Measurements from ENCODE around the gene DDX23.
"Not testable (repeated sequence)": the region's sequence is repeated elsewhere in the genome, so short reads cannot be mapped to it uniquely, and the experiment has no call there.

Gene DDX23

GRCh38 chr12:48861111-48861510 lies 9.1 kb upstream of the DDX23 start:
- no peak overlapping the region for H3K4me2 ChIP-seq

DNA sequence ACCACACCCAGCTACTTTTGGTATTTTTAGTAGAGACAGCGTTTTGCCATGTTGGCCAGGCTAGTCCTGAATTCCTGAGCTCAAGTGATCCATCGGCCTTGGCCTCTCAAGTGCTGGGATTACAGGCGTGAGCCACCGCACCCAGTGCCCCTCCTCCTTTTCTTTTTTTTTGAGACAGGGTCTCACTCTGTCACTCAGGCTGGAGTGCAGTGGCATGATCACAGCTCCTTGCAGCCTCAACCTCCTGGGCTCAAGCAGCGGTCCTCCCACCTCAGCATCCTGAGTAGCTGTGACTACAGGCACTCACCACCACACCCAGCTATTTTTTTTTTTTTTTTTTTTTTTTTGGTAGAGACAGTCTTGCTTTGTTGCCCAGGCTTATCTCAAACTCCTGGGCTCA lies 8.3 kb upstream of the DDX23 start:
- not testable (repeated sequence) for H3K79me2 ChIP-seq (ENCODE audit: insufficient read depth, low read depth); H4K20me1 ChIP-seq (ENCODE audit: insufficient read depth); H3K27ac ChIP-seq; H3K36me3 ChIP-seq (ENCODE audit: insufficient read depth); H2AFZ ChIP-seq (ENCODE audit: low read depth); H3K4me1 ChIP-seq (ENCODE audit: low read depth, poor library complexity, severe bottlenecking); H3K4me2 ChIP-seq; H3K27me3 ChIP-seq (ENCODE audit: insufficient read depth, low read depth); H3K9ac ChIP-seq; H3K4me3 ChIP-seq (IDR thresholded peaks at IDR 0.05; ENCODE audit: insufficient read depth, low read depth, low read length)

More at GRCh38 chr12:48861111-48861510, 9.1 kb upstream of the DDX23 start:
- Histone ChIP-seq H3K9ac (no peak overlapping the region), H3K4me1 (ENCODE audit: low read depth, poor library complexity, severe bottlenecking) (peaks cover 12% of the 10 kb centered on the region), H3K27me3 (ENCODE audit: insufficient read depth, low read depth) (no peaks in the 10 kb centered on the region), H3K79me2 (ENCODE audit: insufficient read depth, low read depth) (peaks cover 8% of the 10 kb centered on the region; the same call in 1 of the 2 replicates), H4K20me1 (ENCODE audit: insufficient read depth) (no peaks in the 10 kb centered on the region), H3K27ac (no peak overlapping the region), H3K36me3 (ENCODE audit: insufficient read depth) (no peaks in the 10 kb centered on the region), H3K4me3 (IDR thresholded peaks at IDR 0.05; ENCODE audit: insufficient read depth, low read depth, low read length) (no peak overlapping the region), H2AFZ (ENCODE audit: low read depth) (no peak overlapping the region)
- TF ChIP-seq, protein P1, sequence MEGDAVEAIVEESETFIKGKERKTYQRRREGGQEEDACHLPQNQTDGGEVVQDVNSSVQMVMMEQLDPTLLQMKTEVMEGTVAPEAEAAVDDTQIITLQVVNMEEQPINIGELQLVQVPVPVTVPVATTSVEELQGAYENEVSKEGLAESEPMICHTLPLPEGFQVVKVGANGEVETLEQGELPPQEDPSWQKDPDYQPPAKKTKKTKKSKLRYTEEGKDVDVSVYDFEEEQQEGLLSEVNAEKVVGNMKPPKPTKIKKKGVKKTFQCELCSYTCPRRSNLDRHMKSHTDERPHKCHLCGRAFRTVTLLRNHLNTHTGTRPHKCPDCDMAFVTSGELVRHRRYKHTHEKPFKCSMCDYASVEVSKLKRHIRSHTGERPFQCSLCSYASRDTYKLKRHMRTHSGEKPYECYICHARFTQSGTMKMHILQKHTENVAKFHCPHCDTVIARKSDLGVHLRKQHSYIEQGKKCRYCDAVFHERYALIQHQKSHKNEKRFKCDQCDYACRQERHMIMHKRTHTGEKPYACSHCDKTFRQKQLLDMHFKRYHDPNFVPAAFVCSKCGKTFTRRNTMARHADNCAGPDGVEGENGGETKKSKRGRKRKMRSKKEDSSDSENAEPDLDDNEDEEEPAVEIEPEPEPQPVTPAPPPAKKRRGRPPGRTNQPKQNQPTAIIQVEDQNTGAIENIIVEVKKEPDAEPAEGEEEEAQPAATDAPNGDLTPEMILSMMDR (conservative IDR thresholded peaks at IDR 0.05; ENCODE audit: low read depth, low read length): no peak

- Histone ChIP-seq H3K4me2 (no peak overlapping the region), H3K27me3 (ENCODE audit: insufficient read depth, low read depth) (no peaks in the 10 kb centered on the region), H4K20me1 (ENCODE audit: insufficient read depth) (no peaks in the 10 kb centered on the region), H3K79me2 (ENCODE audit: insufficient read depth, low read depth) (0 out of 2 replicates have a peak, but pooled peaks cover 1% of the 10 kb centered on the region), H3K36me3 (ENCODE audit: insufficient read depth) (no peaks in the 10 kb centered on the region), H2AFZ (ENCODE audit: low read depth) (no peak overlapping the region), H3K27ac (no peak overlapping the region), H3K4me3 (IDR thresholded peaks at IDR 0.05; ENCODE audit: insufficient read depth, low read depth, low read length) (no peak overlapping the region), H3K9ac (no peak overlapping the region), H3K4me1 (ENCODE audit: low read depth, poor library complexity, severe bottlenecking) (peaks cover 4% of the 10 kb centered on the region)
- TF ChIP-seq, protein P1 (conservative IDR thresholded peaks at IDR 0.05; ENCODE audit: low read depth, low read length): no peak
Observed at GRCh38 chr12:48859607-48860006, 7.6 kb upstream of the DDX23 start.

- no peak overlapping the region for H3K4me3 ChIP-seq (IDR thresholded peaks at IDR 0.05; ENCODE audit: insufficient read depth, low read depth, low read length)
Observed at GRCh38 chr12:48858043-48858442, 6.1 kb upstream of the DDX23 start.

GRCh38 chr12:48857278-48857994 lies 5.5 kb upstream of the DDX23 start:
- no peak overlapping the region for H3K4me2 ChIP-seq
- peaks cover 9% of the 10 kb centered on the region for H3K4me1 ChIP-seq (ENCODE audit: low read depth, poor library complexity, severe bottlenecking)
- H3K79me2 ChIP-seq (ENCODE audit: insufficient read depth, low read depth): no peaks in the 10 kb centered on the region
- no peaks in the 10 kb centered on the region for H3K27me3 ChIP-seq (ENCODE audit: insufficient read depth, low read depth)
- no peak overlapping the region for H2AFZ ChIP-seq (ENCODE audit: low read depth)
- no peaks in the 10 kb centered on the region for H4K20me1 ChIP-seq (ENCODE audit: insufficient read depth)
- no peaks in the 10 kb centered on the region for H3K36me3 ChIP-seq (ENCODE audit: insufficient read depth)
- H3K27ac ChIP-seq: no peak overlapping the region
- H3K9ac ChIP-seq: no peak overlapping the region
- TF ChIP-seq, protein P1 (conservative IDR thresholded peaks at IDR 0.05; ENCODE audit: low read depth, low read length): no peak
- H3K4me3 ChIP-seq (IDR thresholded peaks at IDR 0.05; ENCODE audit: insufficient read depth, low read depth, low read length): no peak overlapping the region

More at GRCh38 chr12:48858043-48858442, 6.1 kb upstream of the DDX23 start:
- H3K4me2 ChIP-seq: no peak overlapping the region
- TF ChIP-seq, protein P1 (conservative IDR thresholded peaks at IDR 0.05; ENCODE audit: low read depth, low read length): no peak
- no peaks in the 10 kb centered on the region for H3K79me2 ChIP-seq (ENCODE audit: insufficient read depth, low read depth)
- no peak overlapping the region for H3K27ac ChIP-seq
- no peaks in the 10 kb centered on the region for H4K20me1 ChIP-seq (ENCODE audit: insufficient read depth)
- no peak overlapping the region for H3K9ac ChIP-seq
- H3K27me3 ChIP-seq (ENCODE audit: insufficient read depth, low read depth): no peaks in the 10 kb centered on the region
- H2AFZ ChIP-seq (ENCODE audit: low read depth): no peak overlapping the region
- no peaks in the 10 kb centered on the region for H3K36me3 ChIP-seq (ENCODE audit: insufficient read depth)
- H3K4me1 ChIP-seq (ENCODE audit: low read depth, poor library complexity, severe bottlenecking): peaks cover 5% of the 10 kb centered on the region
